SK-N-SH (cell line): ENCODE measurements around the gene CHRNE.

Experiments
- GABPA ChIP-seq: IDR thresholded peaks from 2 replicates; pipeline ENCODE4 v1.4.0; 2012; ENCODE audit warnings: low read depth, mild to moderate bottlenecking
- GATA2 ChIP-seq: sonication (generic); formaldehyde crosslinking; IDR thresholded peaks from 2 replicates; pipeline ENCODE4 v1.5.0; 2020; ENCODE audit warnings: mild to moderate bottlenecking, missing genetic modification reagents
- MXI1 ChIP-seq: IDR thresholded peaks from 2 replicates; pipeline ENCODE4 v1.6.1; 2012; ENCODE audit warnings: mild to moderate bottlenecking, low read depth, low read length, improper control_type of control experiment
- NFIC ChIP-seq: IDR thresholded peaks from 2 replicates; pipeline ENCODE4 v1.4.0; 2012; ENCODE audit warnings: borderline replicate concordance
- POLR2AphosphoS5 ChIP-seq: IDR thresholded peaks from 2 replicates; pipeline ENCODE4 v1.6.1; 2012; ENCODE audit warnings: low read depth, low read length
- RCOR1 ChIP-seq: fragments of 150-350 bp; IDR thresholded peaks from 2 replicates; pipeline ENCODE4 v1.6.1; 2017; ENCODE audit warnings: antibody characterized with exemption, low read length
- RXRA ChIP-seq: IDR thresholded peaks from 2 replicates; pipeline ENCODE4 v1.4.0; 2012; ENCODE audit warnings: low read depth, mild to moderate bottlenecking, borderline replicate concordance
- SMC3 ChIP-seq: IDR thresholded peaks from 2 replicates; pipeline ENCODE4 v1.6.1; 2012; ENCODE audit warnings: low read depth, low read length, improper control_type of control experiment
- TF ChIP-seq, protein P1 (sequence below): fragments of 200-600 bp; sonication (generic); IDR thresholded peaks from 2 replicates; pipeline ENCODE4 v1.6.1; 2017; ENCODE audit warnings: antibody characterized with exemption, mild to moderate bottlenecking, moderate library complexity

DNA sequence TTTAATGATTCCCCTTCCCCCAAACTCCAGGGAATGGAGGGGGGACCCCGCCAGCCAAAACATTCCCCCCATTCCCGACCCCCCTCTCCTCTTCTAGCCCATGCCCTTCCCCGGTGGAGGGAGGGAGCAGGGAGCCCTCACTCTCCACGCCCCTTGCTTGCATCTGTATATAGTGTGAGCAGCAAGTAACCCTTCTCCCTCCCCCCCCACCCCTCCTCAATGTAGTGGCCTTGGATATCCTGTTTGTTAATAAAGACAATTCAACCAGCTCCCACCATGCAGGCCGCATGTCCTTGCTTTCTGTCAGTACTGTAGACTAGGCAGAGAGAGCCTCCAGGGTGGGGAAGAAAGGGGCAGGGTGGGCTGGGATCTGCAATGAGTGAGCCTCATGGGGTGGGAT lies 5.1 kb downstream of the CHRNE start:
- no peak for TF ChIP-seq SMC3
- TF ChIP-seq GABPA, result no peak
- TF ChIP-seq, protein P1, sequence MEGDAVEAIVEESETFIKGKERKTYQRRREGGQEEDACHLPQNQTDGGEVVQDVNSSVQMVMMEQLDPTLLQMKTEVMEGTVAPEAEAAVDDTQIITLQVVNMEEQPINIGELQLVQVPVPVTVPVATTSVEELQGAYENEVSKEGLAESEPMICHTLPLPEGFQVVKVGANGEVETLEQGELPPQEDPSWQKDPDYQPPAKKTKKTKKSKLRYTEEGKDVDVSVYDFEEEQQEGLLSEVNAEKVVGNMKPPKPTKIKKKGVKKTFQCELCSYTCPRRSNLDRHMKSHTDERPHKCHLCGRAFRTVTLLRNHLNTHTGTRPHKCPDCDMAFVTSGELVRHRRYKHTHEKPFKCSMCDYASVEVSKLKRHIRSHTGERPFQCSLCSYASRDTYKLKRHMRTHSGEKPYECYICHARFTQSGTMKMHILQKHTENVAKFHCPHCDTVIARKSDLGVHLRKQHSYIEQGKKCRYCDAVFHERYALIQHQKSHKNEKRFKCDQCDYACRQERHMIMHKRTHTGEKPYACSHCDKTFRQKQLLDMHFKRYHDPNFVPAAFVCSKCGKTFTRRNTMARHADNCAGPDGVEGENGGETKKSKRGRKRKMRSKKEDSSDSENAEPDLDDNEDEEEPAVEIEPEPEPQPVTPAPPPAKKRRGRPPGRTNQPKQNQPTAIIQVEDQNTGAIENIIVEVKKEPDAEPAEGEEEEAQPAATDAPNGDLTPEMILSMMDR, result no peak
- TF ChIP-seq RXRA, result no peak
- no peak for TF ChIP-seq RCOR1
- TF ChIP-seq GATA2 (CRISPR knock-in tag), result no peak
- no peak for TF ChIP-seq POLR2AphosphoS5
- TF ChIP-seq MXI1, result no peak
- no peak for TF ChIP-seq NFIC
